HepG2 (cell line): ENCODE results near the gene FKBP9.
"Not testable (repeated sequence)": the region's sequence is repeated elsewhere in the genome, so short reads cannot be mapped to it uniquely, and the experiment has no call there.

Experiments
- HDAC6 ChIP-seq: fragments of 200-600 bp; sonication (generic); IDR thresholded peaks from 2 replicates; pipeline ENCODE4 v1.7.0; 2017; ENCODE audit warnings: mild to moderate bottlenecking, antibody characterized with exemption, low read length, low read depth
- SIN3B ChIP-seq: fragments of 150-350 bp; IDR thresholded peaks from 2 replicates; pipeline ENCODE4 v1.6.1; 2014; ENCODE audit warnings: low read length
- SOX13 ChIP-seq, 3 experiments: fragments of 450-650 bp in 1 of 3; sonication (generic) in 1 of 3; formaldehyde crosslinking in 1 of 3; IDR thresholded peaks in 2 of 3; conservative IDR thresholded peaks in 1 of 3; 2 replicates each; pipeline versions ENCODE4 v1.5.0 to v1.6.1; 2016 to 2020; ENCODE audit warnings: antibody characterized with exemption in 1 of 3, mild to moderate bottlenecking in 1 of 3, missing compliant biosample characterization in 1 of 3, missing genetic modification reagents in 1 of 3, moderate library complexity in 1 of 3
- U2AF1 ChIP-seq: fragments of 200-400 bp; formaldehyde crosslinking; optimal IDR thresholded peaks from 2 replicates; pipeline ENCODE3; 2017; ENCODE audit warnings: mild to moderate bottlenecking, low read depth, low read length
- ZNF12 ChIP-seq: sonication (generic); formaldehyde crosslinking; IDR thresholded peaks from 2 replicates; pipeline ENCODE4 v1.5.0; 2020; ENCODE audit warnings: missing genetic modification reagents
- ZNF44 ChIP-seq: sonication (generic); formaldehyde crosslinking; IDR thresholded peaks from 2 replicates; pipeline ENCODE4 v1.5.1; 2020; ENCODE audit warnings: mild to moderate bottlenecking, missing genetic modification reagents
- ZNF777 ChIP-seq: sonication (generic); formaldehyde crosslinking; IDR thresholded peaks from 2 replicates; pipeline ENCODE4 v1.4.0; 2020; ENCODE audit warnings: missing genetic modification reagents
- TF ChIP-seq, protein P1 (sequence below): sonication (generic); formaldehyde crosslinking; IDR thresholded peaks from 2 replicates; pipeline ENCODE4 v1.5.0; 2020; ENCODE audit warnings: mild to moderate bottlenecking, missing genetic modification reagents, moderate library complexity
- TF ChIP-seq, protein P2 (sequence below), 2 experiments: sonication (generic) in 1 of 2; formaldehyde crosslinking in 1 of 2; IDR thresholded peaks; 2 replicates each; pipeline versions ENCODE4 v1.6.1 to v1.9.0; 2014 to 2022; ENCODE audit warnings: antibody characterized with exemption in 1 of 2, borderline replicate concordance in 1 of 2, inconsistent platforms in 1 of 2, low read depth in 1 of 2, missing genetic modification reagents in 1 of 2
- TF ChIP-seq, protein P3 (sequence below): sonication (generic); formaldehyde crosslinking; IDR thresholded peaks from 2 replicates; pipeline ENCODE4 v1.8.1; 2022; ENCODE audit warnings: low read depth, mild to moderate bottlenecking, missing genetic modification reagents

DNA sequence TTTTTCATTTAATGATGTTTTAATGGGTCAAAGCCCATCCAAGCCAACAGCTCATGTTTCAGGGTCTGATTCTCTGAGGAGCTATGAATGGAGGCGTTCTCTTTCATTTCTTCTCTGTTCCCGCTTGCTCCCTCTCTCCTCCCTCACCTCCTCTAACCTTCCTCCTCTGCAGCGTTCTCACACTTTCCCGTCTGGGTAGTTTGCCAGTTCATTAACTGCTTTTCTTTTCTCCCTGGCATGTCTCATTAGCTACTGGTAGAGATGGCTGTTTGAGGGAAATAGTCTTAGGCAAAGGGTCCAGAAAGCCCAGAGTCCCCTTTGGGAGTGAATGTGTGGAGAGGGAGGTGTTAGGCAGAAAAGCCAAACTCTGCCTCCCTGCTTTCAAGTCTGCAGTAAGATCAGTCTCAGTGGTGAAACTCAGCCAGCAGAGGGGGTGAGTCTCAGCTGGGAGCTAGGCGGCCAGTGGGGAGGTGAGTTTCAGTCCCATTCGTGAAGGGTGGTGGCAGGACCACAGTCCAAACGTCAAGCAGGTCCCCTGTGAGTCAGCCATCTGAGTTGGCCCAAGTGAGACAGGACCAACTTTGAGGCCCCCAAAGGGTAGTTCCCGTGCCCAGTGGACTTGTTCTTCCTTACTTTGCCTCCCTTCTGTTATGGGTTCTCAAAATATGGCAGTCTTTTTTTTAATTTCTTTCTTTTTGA, 7.4 kb downstream of the FKBP9 start:
- not testable (repeated sequence) for TF ChIP-seq SOX13 (IDR thresholded peaks at IDR 0.05); SOX13 (CRISPR knock-in tag; conservative IDR thresholded peaks at IDR 0.05 in 1 of 2, IDR thresholded peaks at IDR 0.05 in 1 of 2); U2AF1; ZNF777; ZNF44; SIN3B; ZNF12 (CRISPR knock-in tag); HDAC6
- TF ChIP-seq, protein P1, sequence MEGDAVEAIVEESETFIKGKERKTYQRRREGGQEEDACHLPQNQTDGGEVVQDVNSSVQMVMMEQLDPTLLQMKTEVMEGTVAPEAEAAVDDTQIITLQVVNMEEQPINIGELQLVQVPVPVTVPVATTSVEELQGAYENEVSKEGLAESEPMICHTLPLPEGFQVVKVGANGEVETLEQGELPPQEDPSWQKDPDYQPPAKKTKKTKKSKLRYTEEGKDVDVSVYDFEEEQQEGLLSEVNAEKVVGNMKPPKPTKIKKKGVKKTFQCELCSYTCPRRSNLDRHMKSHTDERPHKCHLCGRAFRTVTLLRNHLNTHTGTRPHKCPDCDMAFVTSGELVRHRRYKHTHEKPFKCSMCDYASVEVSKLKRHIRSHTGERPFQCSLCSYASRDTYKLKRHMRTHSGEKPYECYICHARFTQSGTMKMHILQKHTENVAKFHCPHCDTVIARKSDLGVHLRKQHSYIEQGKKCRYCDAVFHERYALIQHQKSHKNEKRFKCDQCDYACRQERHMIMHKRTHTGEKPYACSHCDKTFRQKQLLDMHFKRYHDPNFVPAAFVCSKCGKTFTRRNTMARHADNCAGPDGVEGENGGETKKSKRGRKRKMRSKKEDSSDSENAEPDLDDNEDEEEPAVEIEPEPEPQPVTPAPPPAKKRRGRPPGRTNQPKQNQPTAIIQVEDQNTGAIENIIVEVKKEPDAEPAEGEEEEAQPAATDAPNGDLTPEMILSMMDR (CRISPR knock-in tag): peak; percentile 56
- TF ChIP-seq, protein P2, sequence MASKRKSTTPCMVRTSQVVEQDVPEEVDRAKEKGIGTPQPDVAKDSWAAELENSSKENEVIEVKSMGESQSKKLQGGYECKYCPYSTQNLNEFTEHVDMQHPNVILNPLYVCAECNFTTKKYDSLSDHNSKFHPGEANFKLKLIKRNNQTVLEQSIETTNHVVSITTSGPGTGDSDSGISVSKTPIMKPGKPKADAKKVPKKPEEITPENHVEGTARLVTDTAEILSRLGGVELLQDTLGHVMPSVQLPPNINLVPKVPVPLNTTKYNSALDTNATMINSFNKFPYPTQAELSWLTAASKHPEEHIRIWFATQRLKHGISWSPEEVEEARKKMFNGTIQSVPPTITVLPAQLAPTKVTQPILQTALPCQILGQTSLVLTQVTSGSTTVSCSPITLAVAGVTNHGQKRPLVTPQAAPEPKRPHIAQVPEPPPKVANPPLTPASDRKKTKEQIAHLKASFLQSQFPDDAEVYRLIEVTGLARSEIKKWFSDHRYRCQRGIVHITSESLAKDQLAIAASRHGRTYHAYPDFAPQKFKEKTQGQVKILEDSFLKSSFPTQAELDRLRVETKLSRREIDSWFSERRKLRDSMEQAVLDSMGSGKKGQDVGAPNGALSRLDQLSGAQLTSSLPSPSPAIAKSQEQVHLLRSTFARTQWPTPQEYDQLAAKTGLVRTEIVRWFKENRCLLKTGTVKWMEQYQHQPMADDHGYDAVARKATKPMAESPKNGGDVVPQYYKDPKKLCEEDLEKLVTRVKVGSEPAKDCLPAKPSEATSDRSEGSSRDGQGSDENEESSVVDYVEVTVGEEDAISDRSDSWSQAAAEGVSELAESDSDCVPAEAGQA (IDR thresholded peaks at IDR 0.05; ENCODE audit: low read depth): not testable (repeated sequence)
- TF ChIP-seq, protein P2 (CRISPR knock-in tag; IDR thresholded peaks at IDR 0.05; ENCODE audit: borderline replicate concordance): not testable (repeated sequence)
- TF ChIP-seq, protein P3, sequence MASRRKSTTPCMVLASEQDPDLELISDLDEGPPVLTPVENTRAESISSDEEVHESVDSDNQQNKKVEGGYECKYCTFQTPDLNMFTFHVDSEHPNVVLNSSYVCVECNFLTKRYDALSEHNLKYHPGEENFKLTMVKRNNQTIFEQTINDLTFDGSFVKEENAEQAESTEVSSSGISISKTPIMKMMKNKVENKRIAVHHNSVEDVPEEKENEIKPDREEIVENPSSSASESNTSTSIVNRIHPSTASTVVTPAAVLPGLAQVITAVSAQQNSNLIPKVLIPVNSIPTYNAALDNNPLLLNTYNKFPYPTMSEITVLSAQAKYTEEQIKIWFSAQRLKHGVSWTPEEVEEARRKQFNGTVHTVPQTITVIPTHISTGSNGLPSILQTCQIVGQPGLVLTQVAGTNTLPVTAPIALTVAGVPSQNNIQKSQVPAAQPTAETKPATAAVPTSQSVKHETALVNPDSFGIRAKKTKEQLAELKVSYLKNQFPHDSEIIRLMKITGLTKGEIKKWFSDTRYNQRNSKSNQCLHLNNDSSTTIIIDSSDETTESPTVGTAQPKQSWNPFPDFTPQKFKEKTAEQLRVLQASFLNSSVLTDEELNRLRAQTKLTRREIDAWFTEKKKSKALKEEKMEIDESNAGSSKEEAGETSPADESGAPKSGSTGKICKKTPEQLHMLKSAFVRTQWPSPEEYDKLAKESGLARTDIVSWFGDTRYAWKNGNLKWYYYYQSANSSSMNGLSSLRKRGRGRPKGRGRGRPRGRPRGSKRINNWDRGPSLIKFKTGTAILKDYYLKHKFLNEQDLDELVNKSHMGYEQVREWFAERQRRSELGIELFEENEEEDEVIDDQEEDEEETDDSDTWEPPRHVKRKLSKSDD: not testable (repeated sequence)
